ENCODE results near the gene SDR42E2.

DNA sequence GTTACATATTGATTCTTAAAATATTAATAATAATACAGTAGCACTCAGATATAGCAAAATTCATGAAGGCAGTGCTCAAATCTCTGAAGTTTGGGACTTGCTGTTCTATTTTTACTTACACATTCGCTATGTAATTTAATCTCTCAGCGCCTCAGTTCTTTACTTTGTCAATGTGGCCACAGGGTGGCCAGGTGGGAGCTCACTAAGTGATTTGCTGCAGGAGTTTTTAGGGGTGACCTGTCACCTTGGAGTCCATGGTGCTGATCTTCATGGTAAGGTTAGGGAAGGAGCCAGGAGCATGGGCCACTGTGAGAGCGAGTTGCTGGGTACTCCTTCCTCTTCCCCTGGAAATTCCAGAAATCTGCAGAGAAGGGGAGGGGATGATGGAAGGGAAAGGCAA lies 41.9 kb upstream of the SDR42E2 start:
- TF ChIP-seq, protein P1, sequence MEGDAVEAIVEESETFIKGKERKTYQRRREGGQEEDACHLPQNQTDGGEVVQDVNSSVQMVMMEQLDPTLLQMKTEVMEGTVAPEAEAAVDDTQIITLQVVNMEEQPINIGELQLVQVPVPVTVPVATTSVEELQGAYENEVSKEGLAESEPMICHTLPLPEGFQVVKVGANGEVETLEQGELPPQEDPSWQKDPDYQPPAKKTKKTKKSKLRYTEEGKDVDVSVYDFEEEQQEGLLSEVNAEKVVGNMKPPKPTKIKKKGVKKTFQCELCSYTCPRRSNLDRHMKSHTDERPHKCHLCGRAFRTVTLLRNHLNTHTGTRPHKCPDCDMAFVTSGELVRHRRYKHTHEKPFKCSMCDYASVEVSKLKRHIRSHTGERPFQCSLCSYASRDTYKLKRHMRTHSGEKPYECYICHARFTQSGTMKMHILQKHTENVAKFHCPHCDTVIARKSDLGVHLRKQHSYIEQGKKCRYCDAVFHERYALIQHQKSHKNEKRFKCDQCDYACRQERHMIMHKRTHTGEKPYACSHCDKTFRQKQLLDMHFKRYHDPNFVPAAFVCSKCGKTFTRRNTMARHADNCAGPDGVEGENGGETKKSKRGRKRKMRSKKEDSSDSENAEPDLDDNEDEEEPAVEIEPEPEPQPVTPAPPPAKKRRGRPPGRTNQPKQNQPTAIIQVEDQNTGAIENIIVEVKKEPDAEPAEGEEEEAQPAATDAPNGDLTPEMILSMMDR (IDR thresholded peaks at IDR 0.05): no peak
- TF ChIP-seq POLR2A (IDR thresholded peaks at IDR 0.05): no peak

Measured in vagina (tissue), 2 donors.